ENCODE data around the gene CLCF1. TPM values are rescaled to one million over a fixed set of nuclear protein-coding genes. Genes with fewer than 3 reads are reported as not detected.

The CLCF1 gene
- total RNA-seq, 1 experiment from 2014 or later, result 2.1 TPM

- Histone ChIP-seq H3K23me2 (ENCODE audit: insufficient read length, low read depth, low read length, poor library complexity, severe bottlenecking) (peaks cover 30% of the 10 kb centered on the region), H3K9ac (ENCODE audit: extremely low read depth, insufficient read length, low read length) (no peak overlapping the region), H2BK5ac (ENCODE audit: insufficient read length, low read length) (no peak overlapping the region), H2AK5ac (ENCODE audit: insufficient read length, low read length) (no peak overlapping the region), H2BK15ac (ENCODE audit: low read depth, low read length) (no peak overlapping the region), H2BK20ac (ENCODE audit: low read depth, low read length, poor library complexity, severe bottlenecking) (no peak overlapping the region), H2AFZ (ENCODE audit: low read length) (no peak overlapping the region), H3K79me2 (ENCODE audit: insufficient read depth, low read length) (no peaks in the 10 kb centered on the region), H3K18ac (ENCODE audit: insufficient read length, low read depth, low read length) (no peak overlapping the region), H3K9me3 (ENCODE audit: control insufficient read depth, low read depth, low read length) (no peaks in the 10 kb centered on the region), H2BK120ac (ENCODE audit: low read depth, low read length, poor library complexity, severe bottlenecking) (no peak overlapping the region), H3K23ac (ENCODE audit: insufficient read length, low read depth, low read length) (no peak overlapping the region), H3K56ac (ENCODE audit: insufficient read length, low read depth, low read length) (no peak overlapping the region), H3T11ph (ENCODE audit: low read length) (no peak overlapping the region), H4K8ac (replicated peaks; ENCODE audit: insufficient read length, low read depth, low read length) (no peak overlapping the region), H4K20me1 (ENCODE audit: control insufficient read depth, insufficient read depth, insufficient read length) (no peaks in the 10 kb centered on the region), H2BK12ac (ENCODE audit: insufficient read length, low read depth, low read length) (no peak overlapping the region), H3K4ac (ENCODE audit: low read depth, low read length) (no peak overlapping the region), H3K14ac (ENCODE audit: insufficient read depth, low read length) (no peak overlapping the region), H4K5ac (ENCODE audit: insufficient read length, low read depth, low read length) (no peak overlapping the region), H3K79me1 (ENCODE audit: insufficient read depth, low read depth, low read length, poor library complexity, severe bottlenecking) (no peaks in the 10 kb centered on the region), H4K91ac (ENCODE audit: insufficient read length, low read depth, low read length) (no peak overlapping the region), H3K27me3 (ENCODE audit: insufficient read depth, low read length) (peaks cover 10% of the 10 kb centered on the region; the same call in 1 of the 2 replicates), H3K4me2 (ENCODE audit: insufficient read depth, insufficient read length, low read length) (peak overlapping the region; percentile 51), H3K27ac (ENCODE audit: insufficient read length, low read depth, low read length) (no peak overlapping the region), H3K4me1 (ENCODE audit: insufficient read depth, low read length) (peaks cover 2% of the 10 kb centered on the region; the same call in 1 of the 2 replicates)
- no peaks in the 10 kb centered on the region; a peak in 1 of 7 replicates for H3K36me3 Mint-ChIP-seq (ENCODE audit: insufficient read depth in 1 of 3, low read depth in 3 of 3)
- peak overlapping the region; percentile 36 to 80 for H3K4me3 Mint-ChIP-seq
- H3K27me3 Mint-ChIP-seq (ENCODE audit: low read depth), result peaks cover 71% of the 10 kb centered on the region
- H3K27ac Mint-ChIP-seq, result peak overlapping the region in 1 of 3 experiments; percentile 70; a peak in 1 of 7 replicates
- no CpG with 5 or more reads among the region's 15 CpGs for WGBS (ENCODE audit: extremely low coverage, insufficient read length, low lambda C conversion rate)
- no peak for DNase-seq
- H3K9me3 Mint-ChIP-seq, result no peaks in the 10 kb centered on the region; a peak in 2 of 5 replicates
- H3K4me1 Mint-ChIP-seq, result peaks cover 43 to 56% of the 10 kb centered on the region in 2 experiments
- TF ChIP-seq, protein P1, sequence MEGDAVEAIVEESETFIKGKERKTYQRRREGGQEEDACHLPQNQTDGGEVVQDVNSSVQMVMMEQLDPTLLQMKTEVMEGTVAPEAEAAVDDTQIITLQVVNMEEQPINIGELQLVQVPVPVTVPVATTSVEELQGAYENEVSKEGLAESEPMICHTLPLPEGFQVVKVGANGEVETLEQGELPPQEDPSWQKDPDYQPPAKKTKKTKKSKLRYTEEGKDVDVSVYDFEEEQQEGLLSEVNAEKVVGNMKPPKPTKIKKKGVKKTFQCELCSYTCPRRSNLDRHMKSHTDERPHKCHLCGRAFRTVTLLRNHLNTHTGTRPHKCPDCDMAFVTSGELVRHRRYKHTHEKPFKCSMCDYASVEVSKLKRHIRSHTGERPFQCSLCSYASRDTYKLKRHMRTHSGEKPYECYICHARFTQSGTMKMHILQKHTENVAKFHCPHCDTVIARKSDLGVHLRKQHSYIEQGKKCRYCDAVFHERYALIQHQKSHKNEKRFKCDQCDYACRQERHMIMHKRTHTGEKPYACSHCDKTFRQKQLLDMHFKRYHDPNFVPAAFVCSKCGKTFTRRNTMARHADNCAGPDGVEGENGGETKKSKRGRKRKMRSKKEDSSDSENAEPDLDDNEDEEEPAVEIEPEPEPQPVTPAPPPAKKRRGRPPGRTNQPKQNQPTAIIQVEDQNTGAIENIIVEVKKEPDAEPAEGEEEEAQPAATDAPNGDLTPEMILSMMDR (conservative IDR thresholded peaks at IDR 0.05), result no peak
Measured at GRCh38 chr11:67375320-67376055, 2.1 kb upstream of the CLCF1 start.

Data from H9 (cell line).